NCI-H1092 (cell line): Measurements from ENCODE around the gene RYR2.

Experiments
- DNase-seq: peaks from one replicate; lab custom pipeline; 2025; lab: John Stamatoyannopoulos, UW

RYR2 gene

GRCh38 chr1:237032029-237032428 lies 10.0 kb upstream of the RYR2 start:
- no peak for DNase-seq

- no peak for DNase-seq
Measured at GRCh38 chr1:237033061-237033460, 8.9 kb upstream of the RYR2 start.

- no peak for DNase-seq
Measured at GRCh38 chr1:237033804-237034203, 8.2 kb upstream of the RYR2 start.

- no peak for DNase-seq
Measured at GRCh38 chr1:237035759-237036158, 6.2 kb upstream of the RYR2 start.

- DNase-seq: no peak
Measured at GRCh38 chr1:237038211-237038610, 3.8 kb upstream of the RYR2 start.

- no peak for DNase-seq
Measured at GRCh38 chr1:237040823-237041222, 1.2 kb upstream of the RYR2 start.

GRCh38 chr1:237041461-237041794 lies 556 bp upstream of the RYR2 start:
- no peak for DNase-seq

GRCh38 chr1:237042526-237042891 lies 525 bp downstream of the RYR2 start:
- no peak for DNase-seq

GRCh38 chr1:237042892-237043576 lies 1.1 kb downstream of the RYR2 start:
- DNase-seq: no peak

GRCh38 chr1:237043846-237044636 lies 2.1 kb downstream of the RYR2 start:
- no peak for DNase-seq

GRCh38 chr1:237045278-237046016 lies 3.5 kb downstream of the RYR2 start:
- no peak for DNase-seq

GRCh38 chr1:237048803-237049202 lies 6.8 kb downstream of the RYR2 start:
- no peak for DNase-seq

- DNase-seq: no peak
Measured at GRCh38 chr1:237050185-237050584, 8.2 kb downstream of the RYR2 start.

- no peak for DNase-seq
Measured at GRCh38 chr1:237050915-237051314, 8.9 kb downstream of the RYR2 start.

GRCh38 chr1:237054313-237054712 lies 12.3 kb downstream of the RYR2 start:
- no peak for DNase-seq

GRCh38 chr1:237058470-237058869 lies 16.5 kb downstream of the RYR2 start:
- no peak for DNase-seq

- DNase-seq: no peak
Measured at GRCh38 chr1:237059244-237059643, 17.3 kb downstream of the RYR2 start.

GRCh38 chr1:237062976-237063375 lies 21.0 kb downstream of the RYR2 start:
- no peak for DNase-seq

GRCh38 chr1:237065903-237066302 lies 23.9 kb downstream of the RYR2 start:
- DNase-seq: no peak

GRCh38 chr1:237070519-237070918 lies 28.5 kb downstream of the RYR2 start:
- no peak for DNase-seq

GRCh38 chr1:237071641-237072420 lies 29.8 kb downstream of the RYR2 start:
- no peak for DNase-seq

GRCh38 chr1:237074371-237075117 lies 32.6 kb downstream of the RYR2 start:
- no peak for DNase-seq
